ENCODE measurements around the gene BCAT1.

DNA sequence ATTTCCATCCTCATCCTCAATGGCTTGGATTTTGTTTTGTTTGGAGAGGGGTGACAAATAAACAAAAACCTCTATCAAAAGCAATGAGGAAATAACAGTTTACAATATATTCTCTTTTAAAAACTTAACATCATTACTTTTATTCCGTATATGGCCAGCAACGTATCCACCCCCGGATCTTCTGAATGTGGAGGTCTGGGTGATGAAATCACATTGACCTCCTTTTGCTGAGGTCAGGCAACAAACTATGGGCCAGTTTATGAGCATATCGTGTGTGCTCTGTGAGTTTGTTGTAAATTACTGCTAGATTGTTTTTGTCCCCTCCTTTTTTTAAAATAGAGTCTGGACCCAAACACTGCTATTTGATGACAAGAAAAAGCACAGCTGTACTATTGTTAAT, 178.1 kb downstream of the BCAT1 start:
- TF ChIP-seq, protein P1, sequence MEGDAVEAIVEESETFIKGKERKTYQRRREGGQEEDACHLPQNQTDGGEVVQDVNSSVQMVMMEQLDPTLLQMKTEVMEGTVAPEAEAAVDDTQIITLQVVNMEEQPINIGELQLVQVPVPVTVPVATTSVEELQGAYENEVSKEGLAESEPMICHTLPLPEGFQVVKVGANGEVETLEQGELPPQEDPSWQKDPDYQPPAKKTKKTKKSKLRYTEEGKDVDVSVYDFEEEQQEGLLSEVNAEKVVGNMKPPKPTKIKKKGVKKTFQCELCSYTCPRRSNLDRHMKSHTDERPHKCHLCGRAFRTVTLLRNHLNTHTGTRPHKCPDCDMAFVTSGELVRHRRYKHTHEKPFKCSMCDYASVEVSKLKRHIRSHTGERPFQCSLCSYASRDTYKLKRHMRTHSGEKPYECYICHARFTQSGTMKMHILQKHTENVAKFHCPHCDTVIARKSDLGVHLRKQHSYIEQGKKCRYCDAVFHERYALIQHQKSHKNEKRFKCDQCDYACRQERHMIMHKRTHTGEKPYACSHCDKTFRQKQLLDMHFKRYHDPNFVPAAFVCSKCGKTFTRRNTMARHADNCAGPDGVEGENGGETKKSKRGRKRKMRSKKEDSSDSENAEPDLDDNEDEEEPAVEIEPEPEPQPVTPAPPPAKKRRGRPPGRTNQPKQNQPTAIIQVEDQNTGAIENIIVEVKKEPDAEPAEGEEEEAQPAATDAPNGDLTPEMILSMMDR (IDR thresholded peaks at IDR 0.05): no peak
- TF ChIP-seq POLR2A (IDR thresholded peaks at IDR 0.05): no peak
